Measurements from ENCODE around the gene SNX30.
A peak's percentile ranks its signal among the peaks of the same experiment; 100 is the strongest.
"Not testable (repeated sequence)": the region's sequence is repeated elsewhere in the genome, so short reads cannot be mapped to it uniquely, and the experiment has no call there.

The SNX30 gene

GRCh38 chr9:112750016-112750763 lies at the start of gene SNX30:
SNX30 (plus strand) TSS chr9:112750760; CDS start chr9:112751002, 242 bp downstream.
- peak; percentile 98 for DNase-seq (ENCODE audit: low spot score)

- no peak for DNase-seq (ENCODE audit: low spot score)
Measured at GRCh38 chr9:112703304-112703703, 47.3 kb upstream of the SNX30 start.

- DNase-seq (ENCODE audit: low spot score): peak; percentile 67
Measured at GRCh38 chr9:112705768-112706427, 44.7 kb upstream of the SNX30 start.

- peak; percentile 44 for DNase-seq (ENCODE audit: low spot score)
Measured at GRCh38 chr9:112711050-112711689, 39.4 kb upstream of the SNX30 start.

- DNase-seq (ENCODE audit: low spot score): no peak
Measured at GRCh38 chr9:112712678-112713077, 37.9 kb upstream of the SNX30 start.

- peak; percentile 97 for DNase-seq (ENCODE audit: low spot score)
Measured at GRCh38 chr9:112717661-112718331, 32.8 kb upstream of the SNX30 start, which contains the start of gene INIP. INIP (minus strand) TSS chr9:112718117; CDS start chr9:112716485, 1,632 bp downstream.

- peak; percentile 45 for DNase-seq (ENCODE audit: low spot score)
Measured at GRCh38 chr9:112719241-112719691, 31.3 kb upstream of the SNX30 start.

- DNase-seq (ENCODE audit: low spot score): no peak
Measured at GRCh38 chr9:112719696-112720095, 30.9 kb upstream of the SNX30 start.

- no peak for DNase-seq (ENCODE audit: low spot score)
Measured at GRCh38 chr9:112720113-112720780, 30.3 kb upstream of the SNX30 start.

GRCh38 chr9:112722749-112723148 lies 27.8 kb upstream of the SNX30 start:
- DNase-seq (ENCODE audit: low spot score): not testable (repeated sequence)

- no peak for DNase-seq (ENCODE audit: low spot score)
Measured at GRCh38 chr9:112725961-112726360, 24.6 kb upstream of the SNX30 start.

GRCh38 chr9:112726428-112726827 lies 24.1 kb upstream of the SNX30 start:
- DNase-seq (ENCODE audit: low spot score): no peak

GRCh38 chr9:112728401-112728800 lies 22.2 kb upstream of the SNX30 start:
- DNase-seq (ENCODE audit: low spot score): no peak

- no peak for DNase-seq (ENCODE audit: low spot score)
Measured at GRCh38 chr9:112731971-112732370, 18.6 kb upstream of the SNX30 start.

GRCh38 chr9:112734892-112735291 lies 15.7 kb upstream of the SNX30 start:
- no peak for DNase-seq (ENCODE audit: low spot score)

- no peak for DNase-seq (ENCODE audit: low spot score)
Measured at GRCh38 chr9:112743216-112743836, 7.2 kb upstream of the SNX30 start.

GRCh38 chr9:112744177-112744576 lies 6.4 kb upstream of the SNX30 start:
- no peak for DNase-seq (ENCODE audit: low spot score)

GRCh38 chr9:112747094-112747493 lies 3.5 kb upstream of the SNX30 start:
- no peak for DNase-seq (ENCODE audit: low spot score)

- DNase-seq (ENCODE audit: low spot score): no peak
Measured at GRCh38 chr9:112750764-112751055, 150 bp downstream of the SNX30 start.

GRCh38 chr9:112751056-112751795 lies 666 bp downstream of the SNX30 start:
- DNase-seq (ENCODE audit: low spot score): peak; percentile 88
